GM23338 (cell line): ENCODE measurements around the gene GPAM. TPM values are rescaled to one million over a fixed set of nuclear protein-coding genes. Genes with fewer than 3 reads are reported as not detected.

Source experiments
- ATAC-seq: fragments of 200-7000 bp; cut with Tn5 transposase; 3 replicates; pipeline ENCODE4 v1.9.1; 2020
- DNase-seq: peaks from one replicate; pipeline ENCODE4 v3.0.0-alpha.2; 2015; ENCODE audit warnings: low spot score
- H2AFZ ChIP-seq: fragments of 200-600 bp; sonication (generic); 2 replicates; pipeline ENCODE4 v1.8.0; 2016; ENCODE audit warnings: antibody characterized with exemption, mild to moderate bottlenecking, moderate library complexity
- H3F3A ChIP-seq: fragments of 200-600 bp; sonication (generic); replicated peaks from 2 replicates; pipeline ENCODE4 v1.8.0; 2017; ENCODE audit warnings: antibody characterized with exemption, mixed run types, low read depth
- H3K27ac ChIP-seq: fragments of 200-600 bp; sonication (generic); 2 replicates; pipeline ENCODE4 v1.6.1; 2016; ENCODE audit warnings: low read depth
- H3K27me3 ChIP-seq: fragments of 200-600 bp; sonication (generic); 2 replicates; pipeline ENCODE4 v1.8.0; 2016; ENCODE audit warnings: mild to moderate bottlenecking, mixed run types, moderate library complexity; ENCODE audit not compliant: insufficient read depth
- H3K36me3 ChIP-seq: fragments of 200-600 bp; sonication (generic); 2 replicates; pipeline ENCODE4 v1.8.0; 2016; ENCODE audit warnings: mild to moderate bottlenecking; ENCODE audit not compliant: insufficient read depth
- H3K4me1 ChIP-seq: fragments of 200-600 bp; sonication (generic); 2 replicates; pipeline ENCODE4 v1.8.0; 2016; ENCODE audit warnings: mild to moderate bottlenecking, moderate library complexity; ENCODE audit not compliant: insufficient read depth
- H3K4me2 ChIP-seq: fragments of 200-600 bp; sonication (generic); 2 replicates; pipeline ENCODE4 v1.7.1; 2017; ENCODE audit warnings: mixed run types
- H3K4me3 ChIP-seq: fragments of 200-600 bp; sonication (generic); 2 replicates; pipeline ENCODE4 v1.6.1; 2016; ENCODE audit warnings: mixed run types
- H3K79me2 ChIP-seq: fragments of 200-600 bp; sonication (generic); replicated peaks from 2 replicates; pipeline ENCODE4 v1.8.0; 2017; ENCODE audit warnings: mild to moderate bottlenecking; ENCODE audit not compliant: insufficient read depth
- H3K9me2 ChIP-seq: fragments of 200-600 bp; sonication (generic); 2 replicates; pipeline ENCODE4 v1.8.0; 2017; ENCODE audit not compliant: insufficient read depth
- H4K20me1 ChIP-seq: fragments of 200-600 bp; sonication (generic); replicated peaks from 2 replicates; pipeline ENCODE4 v1.8.0; 2017; ENCODE audit warnings: mild to moderate bottlenecking; ENCODE audit not compliant: insufficient read depth
- H3K27ac Mint-ChIP-seq: 2 replicates; pipeline ENCODE4 v1.8.0; 2020; ENCODE audit warnings: inconsistent platforms, mild to moderate bottlenecking, moderate library complexity, mixed read lengths
- H3K27me3 Mint-ChIP-seq: 3 replicates; pipeline ENCODE4 v1.8.0; 2022; ENCODE audit warnings: low read depth, mild to moderate bottlenecking, moderate library complexity, mixed read lengths, inconsistent platforms; ENCODE audit not compliant: insufficient read depth, poor library complexity
- H3K36me3 Mint-ChIP-seq: 3 replicates; pipeline ENCODE4 v1.8.0; 2021; ENCODE audit warnings: low read depth, mild to moderate bottlenecking, inconsistent platforms, moderate library complexity, mixed read lengths
- H3K4me1 Mint-ChIP-seq: 3 replicates; pipeline ENCODE4 v1.8.0; 2020; ENCODE audit warnings: mild to moderate bottlenecking, inconsistent platforms, mixed read lengths
- H3K4me3 Mint-ChIP-seq: 3 replicates; pipeline ENCODE4 v1.8.0; 2021; ENCODE audit warnings: moderate library complexity, mild to moderate bottlenecking, inconsistent platforms, mixed read lengths
- H3K9me3 Mint-ChIP-seq: 3 replicates; pipeline ENCODE4 v1.8.0; 2020; ENCODE audit warnings: moderate library complexity, mild to moderate bottlenecking, inconsistent platforms, mixed read lengths
- CREB1 ChIP-seq: fragments of 250-450 bp; sonication (Bioruptor Pico); IDR thresholded peaks from 2 replicates; pipeline ENCODE4 v1.5.0; 2020; ENCODE audit warnings: low read depth, mild to moderate bottlenecking, moderate library complexity
- CTCF ChIP-seq, 2 experiments: fragments of 200-600 bp in 1 of 2; sonication (generic) in 1 of 2; conservative IDR thresholded peaks; 2 replicates each; pipeline versions ENCODE4 v1.5.1 to v1.6.1; 2016 to 2017; ENCODE audit warnings: antibody characterized with exemption in 2 of 2, low read depth in 2 of 2, mild to moderate bottlenecking in 2 of 2, moderate library complexity in 1 of 2
- ETS1 ChIP-seq: IDR thresholded peaks from 2 replicates; pipeline ENCODE4 v1.6.1; 2016; ENCODE audit warnings: antibody characterized with exemption
- EZH2 ChIP-seq: fragments of 200-600 bp; sonication (generic); IDR thresholded peaks from one replicate; pipeline ENCODE4 v1.8.0; 2017; ENCODE audit warnings: antibody characterized with exemption, mild to moderate bottlenecking, low read depth; ENCODE audit not compliant: unreplicated experiment
- EZH2phosphoT487 ChIP-seq: fragments of 200-600 bp; sonication (generic); IDR thresholded peaks from one replicate; pipeline ENCODE4 v1.8.1; 2018; ENCODE audit warnings: antibody characterized with exemption; ENCODE audit not compliant: unreplicated experiment
- JUNB ChIP-seq: IDR thresholded peaks from one replicate; pipeline ENCODE4 v1.6.1; 2016; ENCODE audit warnings: antibody characterized with exemption; ENCODE audit not compliant: unreplicated experiment
- NANOG ChIP-seq: IDR thresholded peaks from 2 replicates; pipeline ENCODE4 v1.6.1; 2016; ENCODE audit warnings: antibody characterized with exemption, borderline replicate concordance
- POLR2AphosphoS5 ChIP-seq: IDR thresholded peaks from 2 replicates; pipeline ENCODE4 v1.6.1; 2016; ENCODE audit warnings: antibody characterized with exemption, low read depth
- REST ChIP-seq: IDR thresholded peaks from one replicate; pipeline ENCODE4 v1.6.1; 2018; ENCODE audit warnings: antibody characterized with exemption; ENCODE audit not compliant: unreplicated experiment
- STAT1 ChIP-seq: IDR thresholded peaks from one replicate; pipeline ENCODE4 v1.6.1; 2016; ENCODE audit warnings: antibody characterized with exemption; ENCODE audit not compliant: unreplicated experiment
- ZNF114 ChIP-seq: fragments of 250-450 bp; sonication (Bioruptor Pico); IDR thresholded peaks from 2 replicates; pipeline ENCODE4 v1.5.0; 2020; ENCODE audit warnings: mild to moderate bottlenecking, moderate library complexity
- ZNF331 ChIP-seq: fragments of 250-450 bp; sonication (Bioruptor Pico); IDR thresholded peaks from 2 replicates; pipeline ENCODE4 v1.5.0; 2020; ENCODE audit warnings: low read depth, mild to moderate bottlenecking, moderate library complexity
- ZNF462 ChIP-seq: fragments of 250-450 bp; sonication (Bioruptor Pico); IDR thresholded peaks from 2 replicates; pipeline ENCODE4 v1.5.0; 2020; ENCODE audit warnings: mild to moderate bottlenecking, moderate library complexity
- polyA plus RNA-seq: library from polyadenylated mRNA; unstranded; fragments of >200 nt; fragmentation: Nextera tagmentation; extraction: Ambion mirVana; gene quantifications from 2 replicates; pipeline ENCODE4 v1.2.1, GENCODE V29; 2016
- total RNA-seq: library from RNA; depleted of rRNA; stranded (reverse); fragments of >200 nt; shearing (Covaris generic); gene quantifications from 2 replicates; pipeline ENCODE4 v1.2.3, GENCODE V29; 2014

Gene GPAM
- total and polyA plus RNA-seq, 2 experiments from 2014 or later = 5.5 to 16.6 TPM

- DNase-seq (no peak), ATAC-seq (no peak)
- Mint-ChIP-seq H3K27me3 (peaks cover 3% of the 10 kb centered on the region), H3K9me3 (no peaks in the 10 kb centered on the region), H3K27ac (no peak overlapping the region; the same call in 1 of the 2 replicates), H3K4me1 (peaks cover 11% of the 10 kb centered on the region; the same call in 2 of the 3 replicates), H3K4me3 (no peak overlapping the region), H3K36me3 (no peaks in the 10 kb centered on the region)
- Histone ChIP-seq H3K4me1 (no peaks in the 10 kb centered on the region), H3K9me2 (no peaks in the 10 kb centered on the region), H3K79me2 (no peaks in the 10 kb centered on the region), H3K27me3 (no peaks in the 10 kb centered on the region), H2AFZ (no peak overlapping the region), H4K20me1 (no peaks in the 10 kb centered on the region), H3K4me3 (no peak overlapping the region), H3K36me3 (no peaks in the 10 kb centered on the region), H3K27ac (no peak overlapping the region), H3K4me2 (no peak overlapping the region), H3F3A (no peaks in the 10 kb centered on the region)
- no peak for TF ChIP-seq CTCF (conservative IDR thresholded peaks at IDR 0.05; ENCODE audit: low read depth in 2 of 2)
- no peak for TF ChIP-seq NANOG
- no peak for TF ChIP-seq POLR2AphosphoS5
- no peak for TF ChIP-seq ETS1
- no peak for TF ChIP-seq CREB1
- TF ChIP-seq REST = no peak
- TF ChIP-seq EZH2phosphoT487 = no peak
- TF ChIP-seq ZNF331 (CRISPR knock-in tag) = no peak
- no peak for TF ChIP-seq ZNF462
- no peak for TF ChIP-seq ZNF114 (CRISPR knock-in tag)
- TF ChIP-seq EZH2 = no peak
- TF ChIP-seq JUNB = no peak
- TF ChIP-seq STAT1 = no peak
Measured at GRCh38 chr10:112132435-112132834, 51.1 kb downstream of the GPAM start.
